Kidney capillary endothelial cell (primary cell): ENCODE data around the gene TMA7.

Experiments used
- DNase-seq: peaks from one replicate; pipeline ENCODE4 v3.0.0-alpha.2; 2018; ENCODE audit warnings: low spot score

TMA7 gene

DNA sequence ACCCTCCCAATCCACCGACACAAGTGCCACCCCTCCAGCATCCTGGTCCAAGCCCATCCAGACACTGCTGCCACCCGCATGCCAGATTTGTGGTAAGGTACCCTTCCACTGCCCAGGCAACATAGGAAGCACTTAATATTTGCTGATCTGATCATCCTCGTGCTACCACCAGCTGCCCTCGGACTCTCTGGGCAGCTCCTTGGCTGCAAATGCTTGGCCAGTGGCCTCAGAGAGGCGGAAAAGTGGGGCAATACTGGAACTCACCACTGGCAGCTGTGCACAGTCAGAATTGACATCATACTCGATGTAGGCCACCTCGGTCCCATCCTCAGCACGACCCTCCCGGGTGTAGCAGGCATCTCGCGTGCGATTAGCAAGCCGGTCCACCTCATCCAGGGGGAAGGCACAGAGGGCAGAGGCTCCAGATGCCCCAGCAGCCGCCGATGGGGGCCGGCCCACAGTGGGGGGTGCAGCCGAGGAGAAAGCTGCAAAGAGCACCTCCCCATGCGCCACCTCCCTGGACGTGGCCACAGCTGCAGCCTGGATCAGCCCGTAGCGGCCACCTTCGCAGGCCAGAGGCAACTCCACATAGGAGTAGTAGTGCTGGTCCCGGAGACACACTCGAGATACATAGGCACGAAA is 16.7 kb upstream of the TMA7 start:
- no peak for DNase-seq

DNA sequence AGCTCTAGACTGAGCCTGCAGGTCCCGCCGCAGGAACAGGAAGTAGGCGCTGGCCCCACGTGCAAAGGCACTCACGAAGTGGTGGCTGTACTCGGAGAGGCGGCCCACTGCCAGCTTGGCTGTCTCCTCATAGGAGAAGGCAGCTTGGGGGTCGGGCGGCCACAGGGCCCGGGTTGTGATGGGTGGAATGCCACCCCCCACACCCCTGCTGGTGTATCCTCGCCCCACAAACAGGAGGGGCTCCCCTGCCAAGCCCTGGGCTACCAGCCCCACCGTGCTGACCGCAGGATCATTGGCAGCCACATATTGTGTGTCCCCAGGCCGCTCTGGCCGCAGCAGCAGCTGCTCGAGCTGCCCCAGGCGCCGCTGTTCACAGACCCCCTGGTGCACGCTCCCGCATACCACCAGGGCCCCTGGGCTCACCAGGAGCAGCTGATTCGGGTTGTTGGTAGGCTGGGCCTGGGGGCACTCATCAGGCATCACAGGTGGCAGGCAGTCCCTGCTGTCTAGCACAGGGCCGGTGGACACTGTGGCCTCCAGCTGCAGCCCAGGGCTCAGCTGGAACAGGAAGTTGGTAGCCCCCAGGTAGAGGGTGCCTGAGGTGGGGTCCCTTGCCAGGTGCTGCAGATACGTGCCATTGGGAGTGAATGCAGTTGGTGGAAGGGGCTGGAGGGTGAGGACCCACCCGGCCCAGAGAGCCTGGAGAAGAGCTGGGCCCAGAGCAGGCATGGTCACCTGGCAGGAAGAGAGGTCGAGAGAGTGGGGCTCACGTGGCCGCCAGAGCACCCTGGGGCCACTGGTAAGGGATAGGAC is 16.0 kb upstream of the TMA7 start:
- no peak for DNase-seq

DNA sequence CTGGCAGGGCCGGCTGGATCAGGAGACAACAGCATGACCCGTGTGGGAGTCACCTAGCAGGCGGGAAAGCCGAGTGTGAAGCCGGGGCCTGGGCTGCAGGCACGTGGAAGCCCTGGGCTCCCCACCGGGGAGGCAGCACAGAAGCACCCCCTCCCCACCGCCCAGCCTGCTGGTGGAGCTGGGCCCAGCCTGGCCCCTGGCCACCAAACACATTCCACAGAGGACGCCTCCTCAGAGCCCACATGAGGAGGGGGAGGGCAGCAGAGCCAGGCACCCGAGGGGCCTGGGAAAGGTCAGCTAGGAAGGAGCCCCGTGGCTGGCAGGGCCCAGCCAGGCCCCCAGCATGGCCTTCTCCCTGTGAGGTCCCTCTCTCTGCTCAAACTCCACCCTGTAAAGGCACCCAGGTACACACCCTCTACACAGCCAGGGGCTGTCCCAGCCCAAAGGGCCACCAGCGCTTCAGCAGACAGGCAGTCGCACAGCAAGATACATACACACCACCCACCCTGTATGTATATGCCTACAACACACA is 14.7 kb upstream of the TMA7 start:
- no peak for DNase-seq

DNA sequence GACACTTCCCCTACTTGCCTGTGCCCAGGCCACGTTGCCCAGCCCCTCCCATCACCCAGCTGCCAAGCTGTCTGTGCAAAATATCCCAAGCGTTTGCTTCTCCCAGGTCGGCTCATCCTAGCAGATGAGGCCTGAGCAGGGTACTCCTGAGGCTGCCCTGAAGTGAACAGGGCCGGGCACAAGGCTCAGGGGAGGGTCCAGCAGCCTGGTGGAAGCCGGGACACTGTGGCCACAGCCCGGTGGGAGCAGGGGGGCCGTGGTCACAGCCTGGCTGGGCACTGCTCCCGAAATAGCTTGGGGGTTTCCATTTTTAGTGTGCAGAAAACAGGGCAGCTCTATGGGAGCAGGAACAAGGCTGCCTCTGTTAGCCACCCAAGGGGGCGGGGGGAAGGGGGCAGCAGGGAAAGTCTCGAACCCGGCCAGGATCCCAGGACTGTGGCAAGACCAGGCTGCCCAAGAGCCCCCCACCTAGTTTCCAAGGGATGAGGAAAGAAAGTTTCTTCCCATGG is 13.6 kb upstream of the TMA7 start:
- DNase-seq = no peak

DNA sequence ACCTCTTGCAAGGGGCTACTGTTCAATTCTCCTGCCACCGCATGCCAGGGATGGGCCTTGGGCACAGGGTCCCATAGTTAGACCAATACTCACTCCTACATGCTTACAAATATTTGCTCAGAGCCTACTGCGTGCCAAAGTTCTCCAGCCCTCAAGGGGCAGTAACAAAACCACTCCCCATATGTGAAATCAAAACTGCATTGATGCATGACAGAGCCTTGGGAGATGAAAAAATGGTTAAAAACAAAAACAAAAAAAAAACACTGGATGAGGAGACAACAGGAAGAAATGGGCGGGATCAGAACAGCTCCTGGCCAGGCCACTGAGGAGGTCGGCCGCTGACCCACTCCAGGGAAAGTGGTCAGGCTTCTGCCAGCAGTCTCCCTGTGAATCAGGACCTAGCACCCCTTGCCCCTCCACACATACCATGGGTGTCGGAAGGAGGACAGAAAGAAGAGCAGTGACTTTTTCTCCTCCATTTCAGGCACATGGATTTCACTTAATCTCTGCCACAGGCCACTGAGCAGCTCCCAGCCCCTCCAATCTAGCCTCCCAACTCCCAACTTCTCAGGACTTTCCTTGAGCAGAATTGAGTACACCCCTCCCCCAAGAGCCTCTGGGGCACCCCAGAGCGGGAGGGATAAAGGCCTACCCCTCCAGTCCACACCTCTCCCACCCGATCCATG is 13.0 kb upstream of the TMA7 start:
- no peak for DNase-seq

DNA sequence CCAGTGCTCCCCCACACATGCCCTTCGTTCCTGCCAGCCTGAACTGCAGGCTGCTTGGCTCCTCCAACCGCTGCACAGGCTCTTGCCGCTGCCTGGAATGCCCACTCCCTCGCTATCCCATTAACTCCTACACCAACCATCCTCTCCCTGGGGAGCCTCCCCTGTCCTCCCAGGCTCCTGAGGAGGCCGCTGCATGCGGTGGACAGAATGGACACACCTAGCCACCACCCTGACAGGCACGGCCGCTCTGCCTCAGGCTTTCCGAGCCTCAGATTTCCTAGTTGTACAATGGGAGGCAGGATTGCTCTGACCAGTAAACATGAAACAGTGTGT is 12.5 kb upstream of the TMA7 start:
- no peak for DNase-seq

DNA sequence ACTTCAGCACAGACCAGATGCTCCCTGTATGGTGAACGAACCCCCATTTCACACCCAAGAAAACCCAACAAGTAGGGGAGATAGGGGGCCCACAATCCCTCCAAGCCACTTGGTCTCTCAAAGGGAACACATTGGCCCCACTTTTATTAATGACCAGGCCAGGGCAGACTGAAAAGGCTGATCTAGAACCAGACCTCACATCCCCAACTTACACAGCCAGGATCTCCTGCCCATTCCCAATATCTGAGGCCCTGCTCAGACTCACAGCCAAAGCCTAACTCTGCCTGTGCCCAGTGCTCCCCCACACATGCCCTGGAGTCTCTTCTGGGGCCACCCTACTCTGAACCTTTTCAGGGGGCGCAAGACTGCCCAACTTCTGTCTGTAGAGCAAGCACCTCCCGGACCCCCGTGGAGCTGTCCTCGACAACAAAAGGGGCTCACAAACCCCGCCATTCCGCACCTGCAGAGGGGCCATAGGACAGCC is 11.9 kb upstream of the TMA7 start:
- no peak for DNase-seq

DNA sequence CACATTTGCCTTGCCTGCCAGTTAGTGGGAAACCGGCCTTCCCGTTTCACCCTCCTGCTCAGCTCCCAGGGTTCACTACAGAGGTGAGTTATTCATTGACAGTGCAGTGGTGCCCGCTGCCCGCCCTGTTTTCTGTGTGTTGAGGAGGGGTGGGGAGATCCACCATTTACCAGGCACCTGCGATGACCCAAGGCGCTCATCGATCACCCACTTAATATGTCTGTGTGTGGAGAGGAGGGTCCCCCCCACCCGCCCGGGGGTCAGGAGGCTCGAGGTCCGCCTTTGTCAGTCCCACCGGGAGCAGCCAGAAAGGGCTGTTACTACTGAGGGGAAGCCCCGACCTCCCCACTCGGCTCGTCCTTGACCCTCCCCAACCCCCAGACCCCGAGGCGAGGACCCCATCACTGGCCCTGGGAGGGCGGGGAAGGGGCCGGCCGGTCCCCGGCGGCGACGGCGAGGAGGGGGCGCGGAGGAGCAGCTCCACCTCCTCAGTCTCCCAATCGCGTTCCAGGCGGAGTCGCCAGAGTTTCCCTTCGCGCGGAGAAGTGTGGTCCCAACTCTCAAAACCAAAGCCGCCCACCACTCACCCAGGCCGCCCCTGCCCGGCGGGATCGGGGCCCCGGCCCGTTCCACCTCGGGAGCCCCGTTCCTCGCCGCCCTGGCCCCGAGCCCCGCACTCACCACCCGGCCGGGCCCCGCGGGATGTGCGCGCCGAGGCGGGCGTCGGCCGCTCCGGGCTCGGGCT is 11.3 kb upstream of the TMA7 start:
- DNase-seq = no peak

DNA sequence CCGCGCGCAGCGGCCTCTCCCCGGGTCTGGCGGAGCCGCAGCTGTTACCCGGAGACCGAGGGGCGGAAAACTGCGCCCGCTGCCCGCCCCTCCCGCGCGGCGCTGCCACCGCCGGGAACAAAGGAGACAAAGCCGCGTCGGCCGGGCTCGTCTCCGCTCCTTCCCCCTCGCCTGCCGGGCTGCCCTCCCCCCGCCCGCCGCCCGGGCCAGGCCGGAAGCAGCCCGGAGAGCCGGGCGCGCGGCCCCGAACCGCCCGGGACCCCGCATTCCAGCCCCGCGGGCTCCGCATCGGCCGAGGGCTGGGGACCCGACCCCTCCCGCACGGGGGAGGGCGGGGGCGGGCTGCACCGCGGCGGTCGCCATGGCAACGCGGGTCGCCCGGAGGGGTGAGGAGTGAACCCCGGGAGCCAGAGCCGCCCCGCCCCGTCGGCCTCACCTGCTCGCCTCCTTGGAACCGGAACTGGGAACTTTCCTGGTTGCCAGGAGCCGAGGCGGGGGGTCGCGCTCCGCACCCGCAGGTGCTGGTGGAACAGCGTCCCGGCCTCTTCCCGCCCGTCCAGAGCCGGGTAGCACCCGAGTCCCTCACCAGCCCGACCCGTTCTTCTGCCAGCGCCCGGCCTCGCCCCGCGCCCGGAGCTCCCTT is 10.6 kb upstream of the TMA7 start:
- DNase-seq = peak; percentile 28

DNA sequence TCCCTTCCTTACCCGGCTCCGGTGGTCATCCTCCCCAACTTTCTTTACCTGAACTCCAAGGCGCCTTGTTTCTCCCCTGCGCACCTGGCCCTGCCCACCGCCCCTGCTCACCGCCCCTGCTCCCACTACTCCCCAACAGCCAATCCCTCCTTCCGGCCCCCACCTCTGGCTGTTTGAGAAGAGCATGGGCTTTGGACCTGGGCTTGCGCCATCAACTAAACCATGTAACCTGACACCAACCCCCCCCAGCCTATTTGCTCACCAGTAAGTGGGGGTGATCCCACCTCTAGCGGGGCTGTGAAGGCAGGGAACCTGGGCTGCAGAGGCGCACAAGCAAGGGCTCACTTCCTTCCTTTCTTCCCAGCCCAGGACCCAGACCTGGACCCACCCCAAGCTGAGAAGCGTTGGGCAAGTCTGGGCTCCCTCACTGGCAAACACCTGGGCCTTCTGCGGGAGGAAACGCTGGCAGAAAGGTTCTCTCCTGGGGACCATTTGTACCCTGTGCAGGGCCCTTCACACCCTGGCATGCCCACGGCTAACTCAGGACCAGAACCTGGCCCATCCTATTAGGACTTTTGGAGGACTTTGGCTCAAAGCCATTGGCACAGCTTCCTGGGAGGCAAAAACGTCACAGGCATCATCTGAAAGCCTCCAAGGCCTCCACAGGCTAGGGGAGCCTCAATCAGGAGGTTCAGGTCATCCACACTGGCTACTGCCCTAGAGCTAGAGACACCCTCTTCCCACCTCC is 9.9 kb upstream of the TMA7 start, which contains the start of gene PLXNB1:
Gene PLXNB1 (minus strand): TSS at position 127 of the 748 bp plus-strand sequence. CDS start 5,475 bp downstream, outside the sequence.
- no peak for DNase-seq

DNA sequence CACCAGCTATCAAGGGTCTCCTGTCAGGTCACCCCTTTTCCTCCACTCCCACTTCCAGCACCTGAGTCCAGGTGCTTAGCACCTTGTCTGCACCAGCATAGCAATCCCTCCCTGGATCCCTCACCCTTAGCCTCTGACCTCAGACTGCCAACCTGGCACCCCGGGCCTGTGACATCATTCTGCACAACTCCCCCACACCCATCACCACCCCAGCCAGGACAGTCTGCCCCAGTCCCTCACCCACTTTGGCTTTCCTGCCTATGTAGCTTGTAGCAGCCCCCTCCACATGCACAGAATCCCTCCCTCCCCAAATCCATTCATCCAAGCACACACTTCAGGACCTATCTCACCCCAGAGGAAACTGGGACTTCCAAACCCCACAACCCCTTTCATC is 9.4 kb upstream of the TMA7 start:
- no peak for DNase-seq

DNA sequence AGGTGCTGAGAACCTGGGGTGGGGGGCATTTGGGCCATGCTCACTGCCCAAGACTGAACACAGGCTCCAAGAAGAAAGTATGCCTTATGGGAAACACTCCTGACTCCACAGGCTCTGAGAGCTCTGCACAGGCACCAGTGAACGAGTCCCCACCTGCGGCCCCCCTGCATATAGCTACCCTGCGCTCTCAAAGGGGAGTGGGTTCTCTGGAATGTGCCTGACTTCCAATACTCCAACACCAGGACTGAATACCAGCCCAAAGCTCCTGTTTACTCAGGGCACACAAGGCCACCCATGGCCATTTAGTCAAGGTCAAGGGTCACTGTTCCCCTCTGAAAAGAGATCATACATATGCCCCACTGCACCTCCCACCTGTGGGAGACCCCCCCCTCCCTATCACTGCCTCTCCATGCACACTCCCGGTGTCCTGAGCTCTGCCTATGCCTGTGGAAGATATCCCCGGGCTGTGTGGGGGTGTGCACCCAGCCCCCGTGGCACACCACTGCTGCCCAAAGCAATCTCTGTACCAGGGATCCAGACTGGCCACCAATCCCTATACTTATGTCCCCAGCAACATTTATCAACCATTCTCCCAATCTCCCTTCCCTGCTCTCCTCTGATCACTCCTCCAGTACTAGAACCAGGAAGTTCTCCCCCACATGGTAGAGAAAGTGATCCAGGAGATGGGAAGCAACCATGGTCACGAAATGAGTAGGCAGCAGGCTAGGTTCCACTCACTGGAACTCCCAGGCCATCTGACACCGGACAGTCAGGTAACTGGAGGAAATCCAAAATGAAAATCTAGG is 8.6 kb upstream of the TMA7 start:
- DNase-seq = no peak

DNA sequence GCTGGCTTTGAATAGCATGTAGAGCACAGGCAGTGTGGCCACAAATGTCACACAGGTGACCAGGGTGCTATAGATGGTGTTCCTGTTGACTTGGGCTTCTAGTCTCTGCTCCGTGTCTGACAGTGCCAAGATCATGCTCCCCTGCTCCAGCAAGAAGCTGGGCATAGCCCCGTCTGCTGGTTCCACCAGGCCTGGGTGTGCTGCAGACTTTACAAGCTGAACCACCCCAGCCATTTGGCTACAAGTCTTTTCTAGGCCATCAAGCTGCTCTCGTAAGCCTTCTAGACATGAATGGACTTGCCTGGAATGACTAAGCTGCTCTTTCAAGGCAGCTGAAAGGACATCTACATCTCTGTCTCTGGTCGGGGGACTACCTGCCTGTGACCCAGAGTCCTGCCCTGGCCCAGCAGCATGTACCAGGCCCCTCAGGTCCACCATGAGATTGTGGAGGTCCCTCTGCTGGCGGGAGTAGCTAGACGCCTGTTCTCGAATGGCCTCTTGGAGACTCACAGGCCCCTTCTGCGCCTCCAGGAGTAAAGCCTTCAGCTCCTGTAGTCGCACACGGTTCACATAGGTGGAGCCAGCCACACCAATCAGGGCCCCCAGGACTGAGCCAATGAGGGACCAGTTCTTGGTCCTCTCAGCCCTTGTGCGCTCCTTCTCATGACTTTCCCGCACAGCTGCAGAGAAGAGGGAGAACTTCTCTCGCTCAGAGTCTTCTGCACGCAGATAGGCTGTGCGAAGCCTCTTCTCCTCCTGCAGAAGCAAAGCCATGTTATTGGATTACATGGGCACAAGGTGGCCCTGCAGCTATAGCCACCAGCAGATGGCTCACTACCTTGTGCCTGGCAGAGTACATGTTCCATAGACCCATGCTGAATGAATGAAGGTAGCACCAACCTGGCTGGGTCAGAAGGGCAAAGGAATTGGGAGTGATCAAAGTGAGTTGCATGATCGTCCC is 7.4 kb upstream of the TMA7 start:
- DNase-seq = no peak

DNA sequence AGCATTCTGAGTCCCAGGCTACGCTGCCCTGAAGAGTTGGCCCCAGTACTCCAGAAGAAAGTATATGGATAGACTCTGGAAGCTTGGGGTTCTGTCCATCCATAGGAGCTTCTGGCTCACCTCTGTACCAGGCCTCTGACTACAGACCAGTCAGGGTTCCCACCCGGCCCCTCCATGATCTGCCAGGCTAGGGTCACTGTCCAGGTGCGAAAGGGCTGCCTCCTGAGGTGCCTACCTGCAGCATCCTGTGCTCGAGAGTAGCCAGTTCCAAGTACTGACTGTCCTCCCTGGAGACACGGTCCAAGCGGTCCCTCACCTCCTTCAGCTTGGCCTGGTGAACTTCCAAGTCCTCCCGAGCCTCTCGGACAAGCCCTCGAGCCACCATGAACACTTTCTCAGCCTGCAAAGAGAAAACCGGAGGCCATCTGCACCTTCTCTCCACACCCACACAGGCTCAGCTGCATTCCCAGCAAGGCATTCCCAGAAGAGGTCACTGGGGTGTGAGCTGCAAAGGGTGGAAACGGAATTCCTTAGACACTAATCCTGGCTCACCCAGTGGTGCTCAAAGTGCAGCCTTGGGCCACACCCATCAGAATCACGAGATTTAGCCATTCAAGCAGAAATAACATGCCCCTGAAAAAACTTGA is 6.5 kb upstream of the TMA7 start:
- DNase-seq = no peak

DNA sequence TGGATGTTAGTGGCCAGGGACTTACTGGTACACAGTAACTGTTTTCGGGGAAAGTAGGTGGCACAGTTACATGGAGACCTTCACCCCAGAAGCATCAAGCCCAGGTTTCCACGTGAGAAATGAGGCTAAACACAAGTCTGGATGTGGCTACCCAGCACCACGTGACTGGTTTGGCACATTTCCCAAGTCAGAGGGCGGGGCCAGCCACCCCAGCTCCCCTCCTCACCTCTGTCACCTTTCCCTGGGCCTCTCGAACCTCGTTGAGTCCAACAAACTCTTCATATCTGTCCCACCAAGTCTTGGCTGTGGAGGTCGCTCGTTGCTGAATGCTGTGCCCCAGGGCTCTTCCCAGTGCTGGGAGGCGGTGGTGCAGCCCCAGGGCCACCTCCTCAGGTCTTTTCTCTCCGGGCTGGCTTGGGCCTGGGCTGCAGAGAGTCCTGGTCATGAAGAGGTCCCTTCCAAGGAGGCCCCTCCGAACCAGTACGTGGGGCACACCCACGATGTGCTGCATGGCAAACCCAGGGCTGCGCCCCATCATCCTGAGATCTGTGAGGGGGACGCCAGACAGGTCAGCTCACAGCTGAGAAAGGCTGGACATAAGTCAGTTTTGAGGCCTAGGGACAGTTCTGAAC is 5.3 kb upstream of the TMA7 start:
- DNase-seq = no peak

DNA sequence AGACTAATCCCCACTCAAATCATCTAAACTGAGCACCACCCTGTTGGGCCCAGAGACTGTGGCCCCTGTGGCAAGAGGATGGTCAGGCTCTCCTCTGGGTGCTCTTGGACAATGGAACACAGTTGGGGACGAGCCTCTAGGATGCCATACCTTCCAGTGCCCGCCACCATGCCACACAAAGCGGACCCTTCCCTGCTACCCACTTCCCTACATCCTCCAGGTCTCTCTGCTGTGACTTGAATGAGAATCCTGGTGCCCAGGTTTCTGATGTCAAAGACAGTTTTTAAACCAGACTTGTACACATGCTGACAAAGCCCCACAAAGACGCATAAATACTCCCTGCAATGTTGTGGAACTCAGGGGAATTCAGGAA is 4.8 kb upstream of the TMA7 start:
- no peak for DNase-seq

DNA sequence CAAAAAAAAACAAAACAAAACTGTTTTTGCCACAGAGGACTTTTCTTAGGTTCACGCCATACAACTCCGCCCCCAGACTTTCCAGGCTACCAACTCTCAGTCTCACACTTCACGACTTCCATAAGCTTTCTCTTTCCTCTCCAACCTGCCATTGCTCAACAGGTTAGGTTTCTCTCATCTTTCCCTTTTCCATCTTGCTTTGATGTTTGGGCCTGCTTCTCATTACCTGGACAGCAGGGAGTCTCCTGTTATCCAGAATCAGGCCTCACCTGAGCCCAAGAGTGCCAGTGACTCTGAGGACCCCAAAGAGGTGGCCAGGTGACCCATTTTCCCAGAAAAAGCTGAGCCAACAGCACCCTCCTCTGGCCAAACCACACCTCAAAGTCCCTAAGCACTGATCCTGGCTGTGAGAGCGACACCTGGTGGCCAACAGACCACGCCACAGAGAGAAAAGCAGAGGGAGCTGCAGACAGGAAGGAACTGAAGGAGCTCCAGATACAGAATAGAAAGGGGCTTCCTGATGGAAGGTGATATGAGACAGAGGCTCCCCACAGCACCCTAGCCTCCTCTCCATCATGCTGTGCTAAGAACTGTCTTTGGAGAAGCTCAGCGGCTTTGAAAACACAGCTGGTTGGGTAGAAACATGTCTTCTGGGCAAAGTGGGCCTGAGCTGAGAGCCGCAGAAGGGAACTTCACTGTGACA is 4.1 kb upstream of the TMA7 start:
- peak; percentile 80 for DNase-seq
